Psoas muscle (tissue), 8 donors: Measurements from ENCODE around the gene RPS15. TPM values are rescaled to one million over a fixed set of nuclear protein-coding genes. Genes with fewer than 3 reads are reported as not detected.
"Not testable (repeated sequence)": the region's sequence is repeated elsewhere in the genome, so short reads cannot be mapped to it uniquely, and the experiment has no call there.

Source experiments
- ATAC-seq, 4 donors: fragments of 200-7000 bp; cut with Tn5 transposase; one replicate each; pipeline ENCODE4 v1.9.1; 2020; ENCODE audit warnings: moderate library complexity in 3 of 4, mild to moderate bottlenecking in 2 of 4
- DNase-seq, 2 donors: peaks; one replicate each; pipeline ENCODE4 v3.0.0-alpha.2; 2020
- H3K27ac ChIP-seq: fragments of 200-600 bp; one replicate; pipeline ENCODE4 v1.8.0; 2022
- H3K27me3 ChIP-seq, 3 donors: fragments of 200-600 bp in 1 of 3; one replicate each; pipeline versions ENCODE4 v1.6.1 to v1.8.0; 2013 to 2022; ENCODE audit warnings: low read length in 2 of 3, mild to moderate bottlenecking in 2 of 3, moderate library complexity in 1 of 3; ENCODE audit not compliant: insufficient read depth in 3 of 3
- H3K36me3 ChIP-seq, 2 donors: fragments of 200-600 bp in 1 of 2; one replicate each; pipeline versions ENCODE4 v1.6.1 to v1.8.0; 2013 to 2022; ENCODE audit warnings: low read depth in 1 of 2, mild to moderate bottlenecking in 1 of 2, moderate library complexity in 1 of 2; ENCODE audit not compliant: insufficient read depth in 1 of 2
- H3K4me1 ChIP-seq: fragments of 200-600 bp; one replicate; pipeline ENCODE4 v1.8.0; 2022
- H3K4me3 ChIP-seq: fragments of 200-600 bp; one replicate; pipeline ENCODE4 v1.8.0; 2022; ENCODE audit warnings: mild to moderate bottlenecking
- H3K9me3 ChIP-seq: fragments of 200-600 bp; one replicate; pipeline ENCODE4 v1.8.0; 2022
- WGBS, 3 donors: extraction: QIAGEN DNeasy Blood & Tissue Kit; methylation state at CpG; one replicate each; pipeline versions ENCODE4 v1.1.6 to v1.1.7; 2013; 5-methylcytosine and 5-hydroxymethylcytosine counted together
- intact Hi-C, 2 donors: fragments of 100-400 bp; cut with DNase I; formaldehyde crosslinking; loops; one replicate each; pipeline versions ENCODE4 v1.11.0 to v1.14.2; 2022
- polyA plus RNA-seq, 3 donors: library from polyadenylated mRNA; stranded (reverse); fragments of 200-250 nt; gene quantifications; one replicate each; pipeline ENCODE4 v1.2.3, GENCODE V29; 2013
- total RNA-seq, 4 donors: library from RNA; stranded (reverse); fragmentation: NEBNext Ultra II Directional in 2 of 4; extraction: Animal tissue kit (Norgen Biotek cat#: 25700) in 2 of 4; gene quantifications; one replicate each; pipeline versions ENCODE4 v1.2.1 to v1.2.4, GENCODE V29; 2021 to 2023
- TF ChIP-seq, protein P1 (sequence below): fragments of 200-600 bp; IDR thresholded peaks from one replicate; pipeline ENCODE4 v1.8.0; 2022; ENCODE audit warnings: antibody characterized with exemption
- donor health status: healthy with polysubstance abuse.
- donor health status: DM: no; HTN: no; CAD: no; lungs with moderate emphysema.
- donor health status: Bipolar disorder and iron deficiency.
- donor health status: healthy.
- donor health status: DM: yes; HTN: yes; CAD: no.
- donor health status: DM: no; HTN: no; CAD: no.
- donor health status: DM: no; HTN: no; CAD: no.
- donor health status: DM: yes; HTN: yes; CAD: no.

RPS15 gene
- total and polyA plus RNA-seq, 7 donors: 697 to 4,077 (median 992) TPM

- no peaks in the 10 kb centered on the region for H3K9me3 ChIP-seq
- no peak overlapping the region for H3K4me3 ChIP-seq
- intact Hi-C loops: no loop called here
- peaks cover 0 to 18% of the 10 kb centered on the region in 2 donors for H3K36me3 ChIP-seq
- DNase-seq (peak in 1 of 2 donors; percentile 69), ATAC-seq (peak; percentile 35 to 52 (median 42))
- WGBS, 3 donors: 56 to 65% (median 56%) methylated on average over 31 of the region's 31 CpGs
- TF ChIP-seq, protein P1, sequence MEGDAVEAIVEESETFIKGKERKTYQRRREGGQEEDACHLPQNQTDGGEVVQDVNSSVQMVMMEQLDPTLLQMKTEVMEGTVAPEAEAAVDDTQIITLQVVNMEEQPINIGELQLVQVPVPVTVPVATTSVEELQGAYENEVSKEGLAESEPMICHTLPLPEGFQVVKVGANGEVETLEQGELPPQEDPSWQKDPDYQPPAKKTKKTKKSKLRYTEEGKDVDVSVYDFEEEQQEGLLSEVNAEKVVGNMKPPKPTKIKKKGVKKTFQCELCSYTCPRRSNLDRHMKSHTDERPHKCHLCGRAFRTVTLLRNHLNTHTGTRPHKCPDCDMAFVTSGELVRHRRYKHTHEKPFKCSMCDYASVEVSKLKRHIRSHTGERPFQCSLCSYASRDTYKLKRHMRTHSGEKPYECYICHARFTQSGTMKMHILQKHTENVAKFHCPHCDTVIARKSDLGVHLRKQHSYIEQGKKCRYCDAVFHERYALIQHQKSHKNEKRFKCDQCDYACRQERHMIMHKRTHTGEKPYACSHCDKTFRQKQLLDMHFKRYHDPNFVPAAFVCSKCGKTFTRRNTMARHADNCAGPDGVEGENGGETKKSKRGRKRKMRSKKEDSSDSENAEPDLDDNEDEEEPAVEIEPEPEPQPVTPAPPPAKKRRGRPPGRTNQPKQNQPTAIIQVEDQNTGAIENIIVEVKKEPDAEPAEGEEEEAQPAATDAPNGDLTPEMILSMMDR: no peak
- H3K4me1 ChIP-seq: peaks cover 41% of the 10 kb centered on the region
- H3K27me3 ChIP-seq: peaks cover 0 to 42% (median 36%) of the 10 kb centered on the region in 3 donors
- H3K27ac ChIP-seq: no peak overlapping the region
Measured at GRCh38 chr19:1474011-1474764, 36.0 kb downstream of the RPS15 start.

GRCh38 chr19:1474765-1475351 is 36.7 kb downstream of the RPS15 start:
- no peak for ATAC-seq
- Histone ChIP-seq H3K9me3 (no peaks in the 10 kb centered on the region), H3K4me3 (no peak overlapping the region), H3K4me1 (peaks cover 38% of the 10 kb centered on the region), H3K36me3 (peaks cover 0 to 18% of the 10 kb centered on the region in 2 donors), H3K27ac (no peak overlapping the region), H3K27me3 (peaks cover 0 to 37% (median 31%) of the 10 kb centered on the region in 3 donors)
- peak; percentile 14 to 56 for DNase-seq
- TF ChIP-seq, protein P1: no peak
- 82 to 94% (median 86%) methylated on average over 17 to 26 of the region's 26 CpGs for WGBS, 3 donors
- intact Hi-C loops: no loop called here

- DNase-seq (peak in 1 of 2 donors; percentile 43), ATAC-seq (no peak)
- Histone ChIP-seq H3K27me3 (peaks cover 0 to 27% (median 21%) of the 10 kb centered on the region in 3 donors), H3K27ac (no peak overlapping the region), H3K36me3 (peaks cover 0 to 18% of the 10 kb centered on the region in 2 donors), H3K4me3 (no peak overlapping the region), H3K4me1 (peaks cover 28% of the 10 kb centered on the region), H3K9me3 (no peaks in the 10 kb centered on the region)
- intact Hi-C loops: no loop called here
- TF ChIP-seq, protein P1: no peak
- WGBS, 3 donors: 88 to 90% (median 88%) methylated on average over 31 of the region's 31 CpGs
Measured at GRCh38 chr19:1475751-1476437, 37.7 kb downstream of the RPS15 start.

- peaks cover 0 to 15% (median 10%) of the 10 kb centered on the region in 3 donors for H3K27me3 ChIP-seq
- DNase-seq, H3K4me3 ChIP-seq, intact Hi-C loops, ATAC-seq, H3K9me3 ChIP-seq, H3K27ac ChIP-seq: not testable (repeated sequence)
- WGBS, 3 donors: 89 to 91% (median 90%) methylated on average over 9 of the region's 9 CpGs
- peaks cover 22% of the 10 kb centered on the region for H3K4me1 ChIP-seq
- peaks cover 0 to 18% of the 10 kb centered on the region in 2 donors for H3K36me3 ChIP-seq
Measured at GRCh38 chr19:1477056-1477455, 38.9 kb downstream of the RPS15 start.
